ENCODE results near the gene TNS1. TPM values are rescaled to one million over a fixed set of nuclear protein-coding genes. Genes with fewer than 3 reads are reported as not detected.

TNS1 gene
- total RNA-seq, 3 donors from 2014 or later (not counting 1 experiment from before 2014, with no cell fraction given), result 1.1 to 3.0 (median 2.1) TPM

DNA sequence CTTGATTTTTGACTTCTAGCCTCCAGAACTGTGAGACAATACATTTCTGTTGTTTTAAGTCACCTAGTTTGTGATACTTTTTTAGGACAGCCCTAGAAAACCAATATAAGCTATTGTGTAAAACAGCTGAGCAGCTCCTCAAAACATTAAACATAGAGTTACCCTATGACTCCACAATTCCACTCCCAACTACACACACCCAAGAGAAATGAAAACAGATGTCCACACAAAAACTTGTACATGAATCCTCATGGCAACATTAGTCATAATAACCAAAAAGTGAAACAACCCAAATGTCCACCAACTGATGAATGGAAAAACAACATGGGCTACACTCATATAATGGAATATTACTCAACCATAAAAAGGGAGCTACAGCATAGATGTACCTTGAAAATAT, 32.6 kb downstream of the TNS1 start:
- H3K27ac Mint-ChIP-seq, result no peak overlapping the region
- H3K4me3 Mint-ChIP-seq, result no peak overlapping the region
- DNase-seq (no peak), ATAC-seq (no peak)
- Histone ChIP-seq H3K4me1 (ENCODE audit: control insufficient read depth, insufficient read depth, low read length) (no peaks in the 10 kb centered on the region), H3K36me3 (ENCODE audit: control insufficient read depth, insufficient read depth, low read length) (no peaks in the 10 kb centered on the region), H3K4me3 (ENCODE audit: low read length) (no peak overlapping the region), H3K27ac (ENCODE audit: low read length) (no peak overlapping the region), H3K9me3 (ENCODE audit: control insufficient read depth, insufficient read depth, low read length) (no peaks in the 10 kb centered on the region), H3K27me3 (ENCODE audit: control insufficient read depth, insufficient read depth, low read length) (peaks cover 2% of the 10 kb centered on the region)
- no peaks in the 10 kb centered on the region for H3K36me3 Mint-ChIP-seq
- H3K27me3 Mint-ChIP-seq (ENCODE audit: low read depth in 2 of 2), result peaks cover 22 to 26% of the 10 kb centered on the region in 2 donors
- no peaks in the 10 kb centered on the region for H3K9me3 Mint-ChIP-seq
- TF ChIP-seq, protein P1, sequence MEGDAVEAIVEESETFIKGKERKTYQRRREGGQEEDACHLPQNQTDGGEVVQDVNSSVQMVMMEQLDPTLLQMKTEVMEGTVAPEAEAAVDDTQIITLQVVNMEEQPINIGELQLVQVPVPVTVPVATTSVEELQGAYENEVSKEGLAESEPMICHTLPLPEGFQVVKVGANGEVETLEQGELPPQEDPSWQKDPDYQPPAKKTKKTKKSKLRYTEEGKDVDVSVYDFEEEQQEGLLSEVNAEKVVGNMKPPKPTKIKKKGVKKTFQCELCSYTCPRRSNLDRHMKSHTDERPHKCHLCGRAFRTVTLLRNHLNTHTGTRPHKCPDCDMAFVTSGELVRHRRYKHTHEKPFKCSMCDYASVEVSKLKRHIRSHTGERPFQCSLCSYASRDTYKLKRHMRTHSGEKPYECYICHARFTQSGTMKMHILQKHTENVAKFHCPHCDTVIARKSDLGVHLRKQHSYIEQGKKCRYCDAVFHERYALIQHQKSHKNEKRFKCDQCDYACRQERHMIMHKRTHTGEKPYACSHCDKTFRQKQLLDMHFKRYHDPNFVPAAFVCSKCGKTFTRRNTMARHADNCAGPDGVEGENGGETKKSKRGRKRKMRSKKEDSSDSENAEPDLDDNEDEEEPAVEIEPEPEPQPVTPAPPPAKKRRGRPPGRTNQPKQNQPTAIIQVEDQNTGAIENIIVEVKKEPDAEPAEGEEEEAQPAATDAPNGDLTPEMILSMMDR (IDR thresholded peaks at IDR 0.05), result no peak
- no peaks in the 10 kb centered on the region for H3K4me1 Mint-ChIP-seq
- intact Hi-C loops (cut with micrococcal nuclease), result no loop called here

GRCh38 chr2:217969588-217969987, 33.2 kb downstream of the TNS1 start:
- 56% methylated on average over 1 of the region's 1 CpG for WGBS (ENCODE audit: insufficient coverage)
- Mint-ChIP-seq H3K4me1 (no peaks in the 10 kb centered on the region), H3K9me3 (no peaks in the 10 kb centered on the region), H3K4me3 (no peak overlapping the region), H3K36me3 (no peaks in the 10 kb centered on the region), H3K27me3 (ENCODE audit: low read depth in 2 of 2) (peaks cover 22 to 26% of the 10 kb centered on the region in 2 donors), H3K27ac (no peak overlapping the region)
- H3K36me3 ChIP-seq (ENCODE audit: control insufficient read depth, insufficient read depth, low read length), result no peaks in the 10 kb centered on the region
- intact Hi-C loops (cut with micrococcal nuclease), result no loop called here
- H3K9me3 ChIP-seq (ENCODE audit: control insufficient read depth, insufficient read depth, low read length), result no peaks in the 10 kb centered on the region
- H3K27ac ChIP-seq (ENCODE audit: low read length), result no peak overlapping the region
- H3K4me3 ChIP-seq (ENCODE audit: low read length), result no peak overlapping the region
- DNase-seq (no peak), ATAC-seq (no peak)
- H3K4me1 ChIP-seq (ENCODE audit: control insufficient read depth, insufficient read depth, low read length), result no peaks in the 10 kb centered on the region
- TF ChIP-seq, protein P1 (IDR thresholded peaks at IDR 0.05), result no peak
- peaks cover 2% of the 10 kb centered on the region for H3K27me3 ChIP-seq (ENCODE audit: control insufficient read depth, insufficient read depth, low read length)

DNA sequence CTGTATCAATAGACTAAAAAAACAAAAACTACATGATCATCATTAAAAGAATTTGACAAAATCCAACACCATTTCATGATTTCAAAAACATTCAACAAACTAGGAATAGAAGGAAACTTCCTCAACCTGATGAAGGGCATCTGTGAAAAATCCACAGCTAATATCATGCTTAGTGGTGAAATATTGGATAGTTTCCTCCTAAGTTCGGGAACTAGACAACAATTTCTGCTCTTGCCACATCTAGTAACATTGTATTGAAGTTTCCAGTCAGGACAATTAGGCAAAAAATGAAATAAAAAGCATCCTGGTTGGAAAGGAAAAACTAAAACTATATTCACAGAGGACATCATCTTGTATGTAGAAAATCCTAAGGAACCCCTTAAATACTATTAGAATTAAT, 34.8 kb downstream of the TNS1 start:
- peaks cover 22 to 26% of the 10 kb centered on the region in 2 donors for H3K27me3 Mint-ChIP-seq (ENCODE audit: low read depth in 2 of 2)
- H3K4me3 Mint-ChIP-seq, result no peak overlapping the region
- Histone ChIP-seq H3K4me1 (ENCODE audit: control insufficient read depth, insufficient read depth, low read length) (no peaks in the 10 kb centered on the region), H3K4me3 (ENCODE audit: low read length) (no peak overlapping the region), H3K36me3 (ENCODE audit: control insufficient read depth, insufficient read depth, low read length) (no peaks in the 10 kb centered on the region), H3K27ac (ENCODE audit: low read length) (no peak overlapping the region), H3K27me3 (ENCODE audit: control insufficient read depth, insufficient read depth, low read length) (peaks cover 2% of the 10 kb centered on the region), H3K9me3 (ENCODE audit: control insufficient read depth, insufficient read depth, low read length) (no peaks in the 10 kb centered on the region)
- no CpG with 5 or more reads among the region's 1 CpG for WGBS (ENCODE audit: insufficient coverage)
- DNase-seq, result no peak
- H3K4me1 Mint-ChIP-seq, result no peaks in the 10 kb centered on the region
- no peak for ATAC-seq
- H3K9me3 Mint-ChIP-seq, result no peaks in the 10 kb centered on the region
- no peaks in the 10 kb centered on the region for H3K36me3 Mint-ChIP-seq
- intact Hi-C loops (cut with micrococcal nuclease), result no loop called here
- no peak overlapping the region for H3K27ac Mint-ChIP-seq
- TF ChIP-seq, protein P1 (IDR thresholded peaks at IDR 0.05), result no peak

GRCh38 chr2:217966423-217967070, 36.2 kb downstream of the TNS1 start:
- DNase-seq (no peak), ATAC-seq (no peak)
- H3K9me3 ChIP-seq (ENCODE audit: control insufficient read depth, insufficient read depth, low read length), result no peaks in the 10 kb centered on the region
- Mint-ChIP-seq H3K27ac (no peak overlapping the region), H3K36me3 (no peaks in the 10 kb centered on the region), H3K9me3 (no peaks in the 10 kb centered on the region), H3K4me1 (no peaks in the 10 kb centered on the region), H3K4me3 (no peak overlapping the region), H3K27me3 (ENCODE audit: low read depth in 2 of 2) (peaks cover 17 to 26% of the 10 kb centered on the region in 2 donors)
- H3K4me1 ChIP-seq (ENCODE audit: control insufficient read depth, insufficient read depth, low read length), result no peaks in the 10 kb centered on the region
- peaks cover 2% of the 10 kb centered on the region for H3K27me3 ChIP-seq (ENCODE audit: control insufficient read depth, insufficient read depth, low read length)
- H3K4me3 ChIP-seq (ENCODE audit: low read length), result no peak overlapping the region
- intact Hi-C loops (cut with micrococcal nuclease), result no loop called here
- 90% methylated on average over 10 of the region's 10 CpGs for WGBS (ENCODE audit: insufficient coverage)
- H3K36me3 ChIP-seq (ENCODE audit: control insufficient read depth, insufficient read depth, low read length), result no peaks in the 10 kb centered on the region
- TF ChIP-seq, protein P1 (IDR thresholded peaks at IDR 0.05), result no peak
- H3K27ac ChIP-seq (ENCODE audit: low read length), result no peak overlapping the region
